Measurements from ENCODE around the gene WIF1. TPM values are rescaled to one million over a fixed set of nuclear protein-coding genes. Genes with fewer than 3 reads are reported as not detected.

Gene WIF1
- polyA plus RNA-seq, 1 donor = 1.8 TPM

DNA sequence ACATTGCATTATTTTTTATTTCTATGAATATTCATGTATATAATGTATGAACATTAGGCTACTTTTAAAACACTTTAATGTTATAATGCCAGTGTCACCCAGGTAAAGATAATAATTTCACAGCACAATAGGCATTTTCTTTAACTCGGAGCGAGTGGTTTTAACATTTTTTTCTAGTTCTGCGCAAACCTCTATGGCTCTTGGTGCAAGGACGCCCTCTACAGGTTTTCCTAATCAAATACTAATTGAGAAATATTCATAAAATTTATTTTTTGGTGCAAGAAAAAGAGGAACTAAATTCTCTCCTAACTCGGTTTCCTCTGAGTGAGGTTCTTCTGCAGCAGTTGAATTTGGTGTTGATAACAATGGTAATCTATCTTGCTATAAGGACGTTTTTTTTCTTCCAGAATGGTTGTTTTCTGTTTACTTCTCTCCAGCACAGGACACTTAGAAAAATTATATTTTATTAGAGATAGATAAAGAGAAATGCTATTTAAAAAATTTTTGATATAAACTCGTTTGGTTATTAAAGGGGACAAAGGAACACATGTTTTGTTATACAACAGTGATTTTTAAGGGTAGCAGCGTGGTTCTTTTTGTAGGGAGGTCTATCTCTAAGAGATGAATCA lies 2.4 kb upstream of the WIF1 start:
- peak; percentile 30 for DNase-seq

- no peak for DNase-seq
These were observed 1.6 kb upstream of the WIF1 start for GRCh38 chr12:65122703-65123102.

GRCh38 chr12:65121956-65122469 lies 908 bp upstream of the WIF1 start:
- no peak for DNase-seq

DNA sequence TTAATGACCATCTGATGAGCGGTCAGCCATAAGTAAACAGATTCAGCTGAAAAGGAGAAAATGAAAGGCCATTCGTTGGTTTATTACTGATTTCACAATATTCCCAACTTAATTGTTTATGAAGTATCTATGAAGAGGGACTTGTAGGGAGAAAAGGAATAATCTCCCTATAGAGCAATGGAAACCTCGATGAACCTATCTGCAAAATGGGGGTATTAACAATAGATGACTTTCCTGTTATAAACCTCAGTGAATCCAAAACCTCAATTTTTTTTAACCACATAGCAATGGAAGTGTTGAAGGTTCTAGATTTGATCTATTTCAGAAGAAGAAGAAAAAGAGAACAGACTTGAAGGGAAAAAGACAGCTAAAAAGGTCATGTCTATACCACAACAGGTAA lies 2.0 kb downstream of the WIF1 start:
- no peak for DNase-seq

GRCh38 chr12:65113621-65114035 lies 7.5 kb downstream of the WIF1 start:
- DNase-seq = no peak

GRCh38 chr12:65106948-65107347 lies 14.2 kb downstream of the WIF1 start:
- no peak for DNase-seq

DNA sequence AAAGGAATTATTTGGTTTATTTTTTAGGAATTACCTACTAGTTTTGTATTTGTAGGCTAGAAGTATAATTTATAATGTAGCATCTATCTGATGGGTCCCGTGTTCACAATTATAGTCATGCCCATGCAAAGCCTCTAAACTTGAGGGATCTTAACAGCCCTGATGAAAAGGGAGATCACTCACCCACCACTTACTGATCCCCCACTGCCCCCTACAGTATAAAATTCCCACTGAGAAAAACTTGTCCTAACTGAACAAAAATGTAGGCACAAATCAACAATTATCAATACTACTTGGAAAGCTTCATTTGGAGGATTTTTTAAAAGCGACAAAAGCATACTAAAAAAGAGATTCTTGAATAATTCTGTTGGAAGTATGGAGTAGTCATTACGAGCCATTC lies 21.0 kb downstream of the WIF1 start:
- DNase-seq = no peak

DNA sequence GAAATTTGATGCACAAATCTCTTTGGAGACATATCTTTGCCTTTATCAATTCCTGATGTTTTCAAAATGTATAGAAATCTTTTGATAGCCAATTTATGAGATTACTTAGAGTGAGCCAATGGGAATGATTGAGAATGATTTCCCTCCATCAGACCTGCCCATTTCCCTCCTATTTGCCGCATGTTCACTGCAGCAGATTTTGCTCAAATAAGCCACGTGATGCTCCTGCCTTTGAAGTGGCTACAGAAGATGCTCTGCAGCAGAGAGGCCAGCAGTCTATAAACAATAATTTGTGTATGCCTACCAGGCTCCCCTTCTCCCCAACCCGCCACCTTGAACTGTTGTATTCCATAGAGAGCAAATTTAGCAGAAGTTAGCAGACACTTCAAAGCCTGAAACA lies 21.9 kb downstream of the WIF1 start:
- no peak for DNase-seq

GRCh38 chr12:65098364-65098763 lies 22.7 kb downstream of the WIF1 start:
- DNase-seq = no peak

DNA sequence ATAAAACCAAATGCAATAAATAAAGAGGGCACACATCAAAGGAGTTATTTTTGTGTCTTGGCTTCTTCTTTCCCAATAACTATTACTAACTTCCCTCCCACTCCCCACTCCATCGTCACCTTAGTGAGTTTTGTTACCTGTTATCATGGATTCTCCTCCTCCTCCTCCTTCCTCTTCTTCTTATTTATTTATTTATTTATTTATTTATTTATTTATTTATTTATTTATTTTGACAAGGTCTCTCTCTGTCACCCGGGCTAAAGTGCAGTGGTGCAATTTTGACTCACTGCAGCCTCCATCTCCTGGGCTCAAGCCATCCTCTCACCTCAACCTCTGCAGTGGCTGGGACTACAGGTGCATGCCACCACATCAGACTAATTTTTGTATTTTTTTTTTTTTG lies 26.4 kb downstream of the WIF1 start:
- DNase-seq = no peak

- DNase-seq = no peak
These were observed 27.5 kb downstream of the WIF1 start for GRCh38 chr12:65093606-65094005.

DNA sequence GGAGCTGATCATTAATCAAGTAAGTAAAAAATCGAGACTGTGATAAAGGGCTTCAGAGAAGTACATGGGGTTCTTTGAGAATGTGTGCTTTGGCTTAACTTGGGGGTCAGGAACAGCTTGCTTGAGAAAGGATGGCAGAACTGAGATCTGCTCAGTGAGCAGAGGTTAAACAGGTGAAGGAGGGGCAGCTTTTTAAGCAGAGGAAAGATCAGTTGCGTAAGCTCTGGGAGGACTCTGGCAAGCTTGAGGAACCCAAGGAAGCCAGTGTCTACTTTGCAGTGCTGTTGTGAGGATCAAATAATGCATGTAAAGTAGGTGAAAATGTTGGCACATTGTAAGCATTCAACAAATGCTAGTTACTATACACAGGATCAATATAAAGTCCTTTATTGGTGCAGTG lies 30.6 kb downstream of the WIF1 start:
- DNase-seq = no peak

- DNase-seq = no peak
These were observed 34.9 kb downstream of the WIF1 start for GRCh38 chr12:65086236-65086635.

GRCh38 chr12:65084579-65084978 lies 36.5 kb downstream of the WIF1 start:
- no peak for DNase-seq

DNA sequence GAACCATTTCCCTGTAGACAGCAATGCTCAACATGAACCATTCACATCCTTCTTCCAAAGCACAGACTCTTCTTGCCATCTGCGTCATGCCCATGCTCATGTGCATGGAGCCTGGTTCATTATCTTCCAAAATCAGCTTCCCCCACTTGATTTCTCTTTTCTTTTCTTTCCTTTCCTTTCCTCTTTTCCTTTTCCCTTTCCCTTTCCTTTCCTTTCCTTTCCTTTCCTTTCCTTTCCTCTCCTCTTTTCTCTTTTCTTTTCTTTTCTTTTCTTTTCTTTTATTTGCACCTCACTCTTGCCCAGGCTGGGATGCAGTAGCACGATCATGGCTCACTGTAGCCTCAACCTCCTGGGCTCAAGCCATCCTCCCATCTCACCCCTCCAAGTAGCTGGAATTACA lies 37.5 kb downstream of the WIF1 start:
- no peak for DNase-seq

DNA sequence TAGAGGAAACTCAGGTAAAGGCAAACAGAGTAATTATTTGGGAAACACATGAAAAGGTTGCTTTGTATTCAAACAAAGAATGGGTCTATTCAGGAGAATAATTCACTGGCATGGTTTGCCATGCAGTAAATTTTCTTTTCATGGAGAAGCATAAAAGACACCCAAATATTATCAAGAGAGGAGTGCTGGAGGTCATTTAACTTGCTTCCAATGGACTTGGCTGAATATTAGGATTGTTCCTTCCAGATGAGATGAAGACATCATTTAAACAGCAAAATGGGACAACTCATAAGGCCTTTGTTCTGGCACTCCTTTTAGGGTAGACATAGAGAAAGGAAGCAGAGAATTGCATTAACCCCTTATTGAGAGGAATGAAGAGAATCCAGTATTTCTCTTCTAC lies 38.7 kb downstream of the WIF1 start:
- no peak for DNase-seq

GRCh38 chr12:65081496-65081895 lies 39.6 kb downstream of the WIF1 start:
- DNase-seq = no peak

- DNase-seq = no peak
These were observed 46.2 kb downstream of the WIF1 start for GRCh38 chr12:65074932-65075331.

DNA sequence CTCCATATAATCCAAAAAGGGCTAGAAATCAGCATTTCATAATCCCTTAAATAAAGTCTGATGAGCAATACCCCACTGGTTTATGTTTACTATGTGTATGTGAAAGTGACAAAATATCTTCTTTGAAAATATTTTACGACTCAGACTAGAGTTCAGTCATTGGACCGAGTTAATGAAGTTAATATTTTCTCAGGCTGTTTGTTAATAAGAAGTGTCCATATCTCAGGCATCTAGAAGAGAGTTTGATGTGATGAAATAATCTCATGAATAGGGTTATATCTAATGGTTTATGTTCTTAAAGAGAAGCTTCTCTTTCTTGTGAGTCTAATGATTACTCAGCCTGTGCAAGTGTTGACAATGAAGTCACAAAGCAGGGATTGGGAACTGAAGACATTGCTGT lies 51.8 kb downstream of the WIF1 start:
- no peak for DNase-seq

DNA sequence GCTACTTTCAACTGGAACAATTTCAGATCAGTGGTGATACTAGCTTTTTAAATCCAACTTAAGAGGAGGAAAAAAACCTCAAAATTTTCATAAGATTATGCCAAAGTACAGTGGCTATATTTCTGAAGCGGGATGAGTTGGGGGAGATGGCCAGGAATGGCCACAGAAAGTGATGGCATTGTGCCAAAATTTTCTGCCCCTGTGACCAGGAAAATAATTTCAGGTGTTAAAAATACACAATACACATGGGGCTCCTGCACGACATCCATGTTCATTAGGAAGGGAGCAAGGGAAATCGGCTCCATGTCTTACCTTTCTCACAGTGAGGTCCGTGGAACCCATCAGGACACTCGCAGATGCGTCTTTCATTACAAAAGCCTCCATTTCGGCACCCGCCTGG lies 53.7 kb downstream of the WIF1 start:
- DNase-seq = no peak

- DNase-seq = no peak
These were observed 65.2 kb downstream of the WIF1 start for GRCh38 chr12:65055859-65056258.

- no peak for DNase-seq
These were observed 69.9 kb downstream of the WIF1 start for GRCh38 chr12:65051218-65051617.

- no peak for DNase-seq
These were observed 75.8 kb downstream of the WIF1 start for GRCh38 chr12:65045269-65045668.

- DNase-seq = no peak
These were observed 81.8 kb downstream of the WIF1 start for GRCh38 chr12:65039301-65039700.

- DNase-seq = no peak
These were observed 96.0 kb downstream of the WIF1 start for GRCh38 chr12:65025136-65025535.
